Activated T-cell treated with anti-CD3 and anti-CD28 coated beads, Interleukin-2, amount 50 U/mL, for 4 hours (primary cell): Measurements from ENCODE around the gene GLB1L2. TPM values are rescaled to one million over a fixed set of nuclear protein-coding genes. Genes with fewer than 3 reads are reported as not detected.
"Not testable (repeated sequence)": the region's sequence is repeated elsewhere in the genome, so short reads cannot be mapped to it uniquely, and the experiment has no call there.

Experiments
- ATAC-seq, 2 donors: fragments of 200-7000 bp; cut with Tn5 transposase; one replicate each; pipeline ENCODE4 v1.10.0; 2021
- DNase-seq: peaks from one replicate; pipeline ENCODE4 v3.0.0-alpha.2; 2020
- H3K27me3 Mint-ChIP-seq: one replicate; pipeline ENCODE4 v1.8.0; 2021; ENCODE audit warnings: low read depth, mixed read lengths
- H3K36me3 Mint-ChIP-seq: one replicate; pipeline ENCODE4 v1.8.0; 2022; ENCODE audit warnings: mixed read lengths; ENCODE audit not compliant: insufficient read depth
- H3K4me1 Mint-ChIP-seq: one replicate; pipeline ENCODE4 v1.8.0; 2021; ENCODE audit warnings: low read depth, mixed read lengths
- H3K4me3 Mint-ChIP-seq: one replicate; pipeline ENCODE4 v1.8.0; 2021; ENCODE audit warnings: mild to moderate bottlenecking, moderate library complexity, mixed read lengths
- H3K9me3 Mint-ChIP-seq: one replicate; pipeline ENCODE4 v1.8.0; 2021; ENCODE audit warnings: mixed read lengths
- total RNA-seq, 3 donors: library from RNA; stranded (reverse); gene quantifications; one replicate each; pipeline ENCODE4 v1.2.1, GENCODE V29; 2021

Gene GLB1L2
- total RNA-seq = 10 to 100 TPM in 2 of 3 donors, 1 to 10 TPM in 1; 8.3 to 13.1 (median 10.2) TPM

DNA sequence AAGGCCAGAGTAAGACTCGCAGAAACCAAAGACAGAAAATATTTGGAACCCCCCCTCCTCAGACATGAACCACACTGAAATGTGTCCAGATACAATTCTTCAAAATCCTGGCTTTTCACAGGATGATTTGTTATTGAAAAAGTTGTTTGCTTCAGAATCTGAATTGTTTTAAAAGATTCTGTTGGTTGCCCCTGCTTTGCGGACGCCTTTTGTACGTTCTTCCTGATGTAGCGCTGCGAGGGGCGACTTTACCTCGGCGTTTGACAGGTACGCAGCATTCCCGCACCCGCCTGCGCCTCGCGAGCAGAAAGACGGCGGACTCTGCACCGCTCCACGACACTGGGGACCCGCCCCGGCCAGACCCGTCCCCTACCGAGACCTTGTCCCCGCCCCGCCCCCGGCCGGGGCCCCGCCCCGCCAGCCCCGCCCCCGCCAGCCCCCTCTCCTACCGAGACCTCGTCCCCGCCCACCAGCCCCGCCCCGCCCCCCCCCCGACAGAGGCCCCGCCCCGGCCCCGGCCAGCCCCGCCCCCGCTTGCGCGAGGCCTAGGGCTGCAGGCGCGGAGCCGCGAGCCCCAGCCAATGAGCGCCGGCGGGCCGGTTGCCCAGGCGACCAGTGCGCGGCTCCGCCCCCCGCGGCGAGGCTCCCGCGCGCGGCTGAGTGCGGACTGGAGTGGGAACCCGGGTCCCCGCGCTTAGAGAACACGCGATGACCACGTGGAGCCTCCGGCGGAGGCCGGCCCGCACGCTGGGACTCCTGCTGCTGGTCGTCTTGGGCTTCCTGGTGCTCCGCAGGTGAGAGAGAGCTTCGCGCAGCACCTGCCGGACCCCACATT lies at the start of gene GLB1L2:
TSS of gene GLB1L2 (plus strand) at position 635 of the 835 bp plus-strand sequence. CDS start at position 709, 74 bp downstream.
- ATAC-seq (peak; percentile 97 to 98), DNase-seq (peak; percentile 80)
- H3K4me1 Mint-ChIP-seq = peaks cover 9% of the 10 kb centered on the region
- no peaks in the 10 kb centered on the region for H3K36me3 Mint-ChIP-seq
- H3K27me3 Mint-ChIP-seq = peaks cover 9% of the 10 kb centered on the region
- no peaks in the 10 kb centered on the region for H3K9me3 Mint-ChIP-seq
- H3K4me3 Mint-ChIP-seq = peak within 1 kb of the TSS; percentile 81

GRCh38 chr11:134282121-134283045 lies 49.4 kb upstream of the GLB1L2 start:
- peaks cover under 1% of the 10 kb centered on the region for H3K27me3 Mint-ChIP-seq
- ATAC-seq = no peak
- no peaks in the 10 kb centered on the region for H3K9me3 Mint-ChIP-seq
- no peaks in the 10 kb centered on the region for H3K36me3 Mint-ChIP-seq
- DNase-seq = no peak
- H3K4me1 Mint-ChIP-seq = peaks cover under 1% of the 10 kb centered on the region
- H3K4me3 Mint-ChIP-seq = no peak overlapping the region

- Mint-ChIP-seq H3K4me1 (no peaks in the 10 kb centered on the region), H3K4me3 (no peak overlapping the region), H3K9me3 (no peaks in the 10 kb centered on the region), H3K27me3 (no peaks in the 10 kb centered on the region), H3K36me3 (no peaks in the 10 kb centered on the region)
- no peak for ATAC-seq
- DNase-seq = no peak
Observed at GRCh38 chr11:134283461-134284230, 48.1 kb upstream of the GLB1L2 start.

- not testable (repeated sequence) for ATAC-seq, H3K9me3 Mint-ChIP-seq, H3K4me3 Mint-ChIP-seq, H3K27me3 Mint-ChIP-seq, H3K4me1 Mint-ChIP-seq, H3K36me3 Mint-ChIP-seq, DNase-seq
Observed at GRCh38 chr11:134284349-134284748, 47.4 kb upstream of the GLB1L2 start.

GRCh38 chr11:134287561-134287960 lies 44.2 kb upstream of the GLB1L2 start:
- H3K9me3 Mint-ChIP-seq = no peaks in the 10 kb centered on the region
- DNase-seq = no peak
- no peak for ATAC-seq
- H3K27me3 Mint-ChIP-seq = no peaks in the 10 kb centered on the region
- no peaks in the 10 kb centered on the region for H3K36me3 Mint-ChIP-seq
- H3K4me3 Mint-ChIP-seq = no peak overlapping the region
- H3K4me1 Mint-ChIP-seq = no peaks in the 10 kb centered on the region

DNA sequence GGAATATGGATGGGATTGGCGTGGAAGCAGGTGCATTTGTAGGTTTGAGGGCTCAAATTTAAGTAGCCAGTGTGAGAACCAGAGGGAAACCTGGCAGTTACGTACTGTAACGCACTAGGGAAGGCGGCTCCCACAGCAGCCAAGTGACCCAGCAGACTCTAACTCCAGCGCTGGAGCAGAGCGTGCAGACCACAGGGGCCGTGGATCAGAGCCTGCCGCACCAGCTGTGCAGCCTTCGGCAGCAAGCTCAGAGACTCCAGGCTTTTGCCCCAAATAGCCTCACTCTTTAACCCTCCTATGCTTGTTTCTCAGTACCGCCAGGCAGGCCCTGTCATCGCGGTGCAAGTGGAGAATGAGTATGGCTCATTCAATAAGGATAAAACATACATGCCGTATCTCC lies 43.3 kb upstream of the GLB1L2 start:
- Mint-ChIP-seq H3K27me3 (no peaks in the 10 kb centered on the region), H3K36me3 (no peaks in the 10 kb centered on the region), H3K4me1 (no peaks in the 10 kb centered on the region), H3K9me3 (no peaks in the 10 kb centered on the region), H3K4me3 (no peak overlapping the region)
- DNase-seq (no peak), ATAC-seq (no peak)

- Mint-ChIP-seq H3K36me3 (no peaks in the 10 kb centered on the region), H3K4me3 (no peak overlapping the region), H3K27me3 (no peaks in the 10 kb centered on the region), H3K4me1 (no peaks in the 10 kb centered on the region), H3K9me3 (no peaks in the 10 kb centered on the region)
- DNase-seq = no peak
- ATAC-seq = no peak
Observed at GRCh38 chr11:134289167-134289566, 42.6 kb upstream of the GLB1L2 start.

GRCh38 chr11:134289789-134290188 lies 42.0 kb upstream of the GLB1L2 start:
- Mint-ChIP-seq H3K36me3 (peaks cover 3% of the 10 kb centered on the region), H3K27me3 (no peaks in the 10 kb centered on the region), H3K4me1 (no peaks in the 10 kb centered on the region), H3K4me3 (no peak overlapping the region), H3K9me3 (no peaks in the 10 kb centered on the region)
- no peak for ATAC-seq
- no peak for DNase-seq

DNA sequence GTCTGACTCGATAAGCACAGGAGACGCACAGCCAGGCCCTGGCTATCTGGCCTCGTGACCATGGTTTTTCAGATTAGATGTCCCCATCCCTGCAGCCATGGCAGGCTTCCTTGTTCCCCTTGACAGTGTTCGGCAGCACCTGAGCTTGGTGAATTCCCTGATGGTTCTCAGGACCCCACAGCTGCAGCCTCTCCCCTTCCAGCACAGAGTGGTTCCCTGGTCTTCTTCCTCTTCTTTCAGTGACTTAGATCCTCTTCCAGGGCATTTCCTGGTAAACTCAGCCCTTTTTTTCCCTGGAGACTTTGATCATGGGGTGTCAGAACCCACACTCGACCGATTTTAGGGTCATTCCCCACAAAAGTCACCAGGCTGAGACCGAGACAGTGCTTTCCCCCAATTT lies 41.1 kb upstream of the GLB1L2 start:
- Mint-ChIP-seq H3K4me1 (no peaks in the 10 kb centered on the region), H3K4me3 (no peak overlapping the region), H3K27me3 (no peaks in the 10 kb centered on the region), H3K9me3 (no peaks in the 10 kb centered on the region), H3K36me3 (peaks cover 3% of the 10 kb centered on the region)
- ATAC-seq (no peak), DNase-seq (no peak)

GRCh38 chr11:134291196-134291595 lies 40.6 kb upstream of the GLB1L2 start:
- no peak overlapping the region for H3K4me3 Mint-ChIP-seq
- peaks cover 3% of the 10 kb centered on the region for H3K36me3 Mint-ChIP-seq
- no peaks in the 10 kb centered on the region for H3K9me3 Mint-ChIP-seq
- H3K4me1 Mint-ChIP-seq = no peaks in the 10 kb centered on the region
- ATAC-seq = no peak
- no peaks in the 10 kb centered on the region for H3K27me3 Mint-ChIP-seq
- DNase-seq = no peak

DNA sequence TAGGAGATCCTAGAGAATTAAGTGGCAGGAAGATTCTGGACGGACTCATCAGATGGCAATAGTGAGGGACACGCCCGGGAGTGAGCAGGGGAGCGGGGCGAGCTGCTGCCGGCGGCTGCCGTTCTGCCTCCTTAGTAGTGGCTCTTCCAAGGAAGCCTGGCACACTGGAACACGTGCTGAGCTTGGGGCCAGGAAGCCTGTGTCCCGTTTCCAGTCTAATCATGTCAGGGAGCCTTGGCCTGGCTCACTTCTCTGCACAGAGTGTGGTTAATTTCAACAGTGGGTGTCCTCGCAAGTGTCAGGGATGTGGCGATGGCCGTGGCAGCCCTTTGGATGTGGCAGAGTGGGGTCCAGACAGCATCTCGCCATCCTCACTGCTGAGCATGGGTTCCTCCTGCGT lies 39.1 kb upstream of the GLB1L2 start:
- no peaks in the 10 kb centered on the region for H3K4me1 Mint-ChIP-seq
- DNase-seq (no peak), ATAC-seq (no peak)
- H3K36me3 Mint-ChIP-seq = peaks cover 3% of the 10 kb centered on the region
- H3K4me3 Mint-ChIP-seq = no peak overlapping the region
- H3K9me3 Mint-ChIP-seq = no peaks in the 10 kb centered on the region
- no peaks in the 10 kb centered on the region for H3K27me3 Mint-ChIP-seq

DNA sequence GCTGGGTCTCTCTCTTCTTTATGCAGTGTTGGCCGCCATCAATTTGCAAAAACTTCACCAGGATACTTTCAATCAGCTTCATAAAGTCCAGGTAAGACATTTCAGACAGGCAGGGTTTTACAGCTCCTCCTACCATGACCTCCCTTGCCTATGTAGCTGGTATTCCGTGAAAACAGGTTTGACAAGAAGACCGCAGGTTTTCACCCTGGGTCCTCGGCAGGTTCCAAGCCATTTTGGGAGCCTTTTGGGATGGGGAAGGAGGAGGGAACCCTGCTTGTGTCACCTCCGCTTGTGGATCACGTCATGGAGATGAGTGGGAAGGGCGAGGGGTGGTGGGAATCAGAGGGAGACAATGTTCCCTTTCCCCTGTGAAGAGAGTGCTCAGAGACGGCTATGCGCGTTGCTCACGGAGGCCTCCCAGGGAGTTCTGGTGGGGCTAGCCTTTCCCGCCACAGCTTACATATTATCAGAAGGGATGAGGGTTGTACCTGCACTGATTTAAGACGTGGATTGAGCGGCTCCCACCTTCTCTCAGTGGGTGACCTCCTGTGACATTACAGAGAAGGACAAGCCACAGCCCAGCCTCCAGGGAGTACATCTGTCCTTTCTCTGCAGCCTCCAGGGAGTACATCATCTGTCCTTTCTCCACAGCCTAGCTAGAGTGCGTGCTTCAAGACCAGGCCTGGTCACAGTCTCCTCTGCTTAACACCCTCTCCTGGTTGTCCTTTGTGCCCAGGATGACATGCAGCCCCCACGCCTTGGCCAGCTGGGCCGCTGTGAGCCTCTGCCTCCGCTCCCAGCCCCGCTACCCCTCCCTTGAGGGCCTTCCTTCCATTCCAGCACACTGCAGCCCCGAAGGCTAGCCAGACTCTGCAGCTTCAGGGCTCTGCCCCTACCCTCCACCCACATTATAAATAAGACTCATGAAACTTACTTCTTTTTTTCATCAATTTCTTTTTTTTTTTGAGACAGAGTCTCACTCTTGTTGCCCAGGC lies 38.4 kb upstream of the GLB1L2 start:
- no peak for ATAC-seq
- H3K9me3 Mint-ChIP-seq = no peaks in the 10 kb centered on the region
- H3K27me3 Mint-ChIP-seq = no peaks in the 10 kb centered on the region
- H3K36me3 Mint-ChIP-seq = peaks cover 3% of the 10 kb centered on the region
- no peak for DNase-seq
- H3K4me1 Mint-ChIP-seq = no peaks in the 10 kb centered on the region
- H3K4me3 Mint-ChIP-seq = no peak overlapping the region

- DNase-seq = no peak
- Mint-ChIP-seq H3K4me1 (no peaks in the 10 kb centered on the region), H3K27me3 (no peaks in the 10 kb centered on the region), H3K4me3 (no peak overlapping the region), H3K36me3 (peaks cover 3% of the 10 kb centered on the region), H3K9me3 (no peaks in the 10 kb centered on the region)
- no peak for ATAC-seq
Observed at GRCh38 chr11:134294664-134295063, 37.1 kb upstream of the GLB1L2 start.
